Esophagus (tissue), 2 donors: Measurements from ENCODE around the gene IL1R1. TPM values are rescaled to one million over a fixed set of nuclear protein-coding genes. Genes with fewer than 3 reads are reported as not detected.

Experiments
- H3K27ac ChIP-seq, 2 donors: one replicate each; pipeline ENCODE4 v1.5.1; 2013; ENCODE audit warnings: low read depth in 2 of 2, mild to moderate bottlenecking in 2 of 2, inconsistent platforms in 1 of 2, low read length in 1 of 2, moderate library complexity in 1 of 2
- H3K27me3 ChIP-seq, 2 donors: one replicate each; pipeline ENCODE4 v1.6.1; 2013; ENCODE audit warnings: low read length in 2 of 2, control low read depth in 1 of 2, mild to moderate bottlenecking in 1 of 2; ENCODE audit not compliant: insufficient read depth in 2 of 2, control insufficient read depth in 1 of 2
- H3K36me3 ChIP-seq, 2 donors: one replicate each; pipeline ENCODE4 v1.6.1; 2013; ENCODE audit warnings: low read length in 1 of 2; ENCODE audit not compliant: control insufficient read depth in 2 of 2, insufficient read depth in 2 of 2
- H3K4me1 ChIP-seq, 2 donors: one replicate each; pipeline ENCODE4 v1.6.1; 2013; ENCODE audit warnings: low read length in 1 of 2; ENCODE audit not compliant: control insufficient read depth in 2 of 2, insufficient read depth in 2 of 2
- H3K4me3 ChIP-seq, 2 donors: one replicate each; pipeline ENCODE4 v1.5.1; 2013; ENCODE audit warnings: low read length in 2 of 2, mild to moderate bottlenecking in 2 of 2, low read depth in 1 of 2, moderate library complexity in 1 of 2
- H3K9me3 ChIP-seq, 2 donors: one replicate each; pipeline ENCODE4 v1.6.1; 2013; ENCODE audit warnings: mild to moderate bottlenecking in 2 of 2, low read depth in 1 of 2, low read length in 1 of 2, moderate library complexity in 1 of 2; ENCODE audit not compliant: control insufficient read depth in 2 of 2, insufficient read depth in 1 of 2
- WGBS, 2 donors: extraction: QIAGEN DNeasy Blood & Tissue Kit; methylation state at CpG; one replicate each; pipeline ENCODE4 v1.1.7; 2013; 5-methylcytosine and 5-hydroxymethylcytosine counted together
- polyA plus RNA-seq, 2 donors: library from polyadenylated mRNA; stranded (reverse); fragments of 200-250 nt; gene quantifications; one replicate each; pipeline ENCODE4 v1.2.3, GENCODE V29; 2013
- donor health status: healthy with polysubstance abuse.
- donor health status: Bipolar disorder and iron deficiency.

IL1R1 gene
- polyA plus RNA-seq, 2 donors, result 11.7 to 12.7 TPM

GRCh38 chr2:102190430-102191107 is 48.0 kb downstream of the IL1R1 start:
- H3K4me3 ChIP-seq, result no peak overlapping the region
- no peak overlapping the region for H3K27ac ChIP-seq
- no peaks in the 10 kb centered on the region for H3K4me1 ChIP-seq
- no peaks in the 10 kb centered on the region for H3K36me3 ChIP-seq
- 71 to 90% methylated on average over 10 of the region's 10 CpGs for WGBS, 2 donors
- H3K9me3 ChIP-seq, result no peaks in the 10 kb centered on the region
- H3K27me3 ChIP-seq, result no peaks in the 10 kb centered on the region

GRCh38 chr2:102191501-102191900 is 49.0 kb downstream of the IL1R1 start:
- Histone ChIP-seq H3K9me3 (no peaks in the 10 kb centered on the region), H3K4me1 (no peaks in the 10 kb centered on the region), H3K27me3 (no peaks in the 10 kb centered on the region), H3K27ac (no peak overlapping the region), H3K36me3 (no peaks in the 10 kb centered on the region), H3K4me3 (no peak overlapping the region)
- 88 to 96% methylated on average over 1 of the region's 1 CpG for WGBS, 2 donors

- Histone ChIP-seq H3K27me3 (no peaks in the 10 kb centered on the region), H3K36me3 (no peaks in the 10 kb centered on the region), H3K9me3 (no peaks in the 10 kb centered on the region), H3K27ac (no peak overlapping the region), H3K4me3 (no peak overlapping the region), H3K4me1 (no peaks in the 10 kb centered on the region)
- WGBS, 2 donors, result 50 to 72% methylated on average over 1 of the region's 1 CpG
Measured at GRCh38 chr2:102193074-102193473, 50.5 kb downstream of the IL1R1 start.

- 71 to 82% methylated on average over 5 of the region's 5 CpGs for WGBS, 2 donors
Measured at GRCh38 chr2:102194609-102195268, 52.2 kb downstream of the IL1R1 start.

GRCh38 chr2:102197389-102198137 is 55.0 kb downstream of the IL1R1 start:
- Histone ChIP-seq H3K27ac (no peak overlapping the region), H3K9me3 (peaks cover 0 to 2% of the 10 kb centered on the region in 2 donors), H3K36me3 (peaks cover 0 to 4% of the 10 kb centered on the region in 2 donors), H3K27me3 (no peaks in the 10 kb centered on the region), H3K4me1 (no peaks in the 10 kb centered on the region), H3K4me3 (no peak overlapping the region)
- 71 to 81% methylated on average over 5 of the region's 5 CpGs for WGBS, 2 donors

More at GRCh38 chr2:102194609-102195268, 52.2 kb downstream of the IL1R1 start:
- Histone ChIP-seq H3K4me3 (no peak overlapping the region), H3K9me3 (no peaks in the 10 kb centered on the region), H3K36me3 (no peaks in the 10 kb centered on the region), H3K4me1 (no peaks in the 10 kb centered on the region), H3K27ac (no peak overlapping the region), H3K27me3 (no peaks in the 10 kb centered on the region)

- Histone ChIP-seq H3K9me3 (peaks cover 0 to 2% of the 10 kb centered on the region in 2 donors), H3K27me3 (no peaks in the 10 kb centered on the region), H3K36me3 (peaks cover 0 to 4% of the 10 kb centered on the region in 2 donors), H3K27ac (no peak overlapping the region), H3K4me1 (no peaks in the 10 kb centered on the region), H3K4me3 (no peak overlapping the region)
- WGBS, 2 donors, result 96 to 100% methylated on average over 1 of the region's 1 CpG
Measured at GRCh38 chr2:102200539-102200938, 58.0 kb downstream of the IL1R1 start.

- H3K4me1 ChIP-seq, result peaks cover 3 to 8% of the 10 kb centered on the region in 2 donors
- no peak overlapping the region for H3K27ac ChIP-seq
- H3K4me3 ChIP-seq, result no peak overlapping the region
- H3K27me3 ChIP-seq, result no peaks in the 10 kb centered on the region
- H3K9me3 ChIP-seq, result peaks cover 0 to 2% of the 10 kb centered on the region in 2 donors
- H3K36me3 ChIP-seq, result peaks cover 0 to 4% of the 10 kb centered on the region in 2 donors
Measured at GRCh38 chr2:102204638-102205037, 62.1 kb downstream of the IL1R1 start.

GRCh38 chr2:102206666-102207341 is 64.3 kb downstream of the IL1R1 start:
- peaks cover 0 to 2% of the 10 kb centered on the region in 2 donors for H3K36me3 ChIP-seq
- H3K4me3 ChIP-seq, result no peak overlapping the region
- H3K27ac ChIP-seq, result peak overlapping the region; percentile 61 to 66
- peaks cover 3 to 8% of the 10 kb centered on the region in 2 donors for H3K4me1 ChIP-seq
- 39 to 63% methylated on average over 5 of the region's 5 CpGs for WGBS, 2 donors
- no peaks in the 10 kb centered on the region for H3K27me3 ChIP-seq
- H3K9me3 ChIP-seq, result peaks cover 0 to 2% of the 10 kb centered on the region in 2 donors

GRCh38 chr2:102208774-102209173 is 66.2 kb downstream of the IL1R1 start:
- H3K9me3 ChIP-seq, result no peaks in the 10 kb centered on the region
- H3K4me1 ChIP-seq, result peaks cover 3 to 8% of the 10 kb centered on the region in 2 donors
- H3K36me3 ChIP-seq, result no peaks in the 10 kb centered on the region
- no peaks in the 10 kb centered on the region for H3K27me3 ChIP-seq
- H3K27ac ChIP-seq, result no peak overlapping the region
- no peak overlapping the region for H3K4me3 ChIP-seq
